Endometrial microvascular endothelial cells (primary cell): Measurements from ENCODE around the gene C2orf69. TPM values are rescaled to one million over a fixed set of nuclear protein-coding genes. Genes with fewer than 3 reads are reported as not detected.

Source experiments
- in situ Hi-C: cut with HindIII; loops from 2 replicates; pipeline ENCODE4 v1.10.0; 2017; ENCODE audit warnings: low sequenced_read_pairs, low pct_unique_long_range_greater_than_20kb; ENCODE audit errors: inconsistent ontology term
- total RNA-seq: library from RNA; depleted of rRNA; stranded (reverse); fragments of >200 nt; gene quantifications from one replicate; pipeline ENCODE4 v1.2.3, GENCODE V29; 2015; ENCODE audit errors: inconsistent ontology term

C2orf69 gene
- total RNA-seq, 1 donor from 2014 or later = 16.6 TPM

DNA sequence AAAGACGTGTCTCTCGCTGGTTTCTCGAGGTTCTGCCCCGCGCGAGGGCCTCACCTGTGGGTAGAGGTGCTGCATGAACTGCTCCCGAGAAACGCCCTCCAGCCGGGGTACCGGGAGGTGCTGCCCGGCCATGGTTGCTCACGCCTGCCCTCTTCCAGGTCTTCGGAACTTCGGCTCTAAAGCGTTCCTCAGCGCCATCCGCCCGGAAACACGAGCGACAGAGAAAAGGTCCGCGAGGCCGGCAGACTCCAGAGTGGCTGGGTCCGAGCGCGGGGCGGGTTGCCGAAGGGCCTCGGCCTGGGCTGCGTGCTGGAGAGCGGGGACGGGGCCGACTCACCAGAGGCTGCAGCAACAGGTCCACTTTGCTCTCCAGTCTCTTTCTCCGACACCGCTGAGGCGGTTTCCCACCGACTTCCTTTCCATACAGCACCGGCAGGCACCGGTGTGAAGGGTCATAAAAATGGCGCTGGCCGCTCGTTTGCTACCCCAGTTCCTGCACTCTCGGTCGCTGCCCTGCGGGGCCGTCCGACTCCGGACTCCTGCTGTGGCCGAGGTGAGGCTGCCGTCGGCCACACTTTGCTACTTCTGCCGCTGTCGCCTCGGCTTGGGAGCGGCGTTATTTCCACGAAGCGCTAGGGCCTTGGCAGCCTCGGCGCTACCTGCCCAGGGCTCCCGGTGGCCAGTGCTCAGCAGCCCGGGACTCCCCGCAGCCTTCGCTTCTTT is 44.4 kb downstream of the C2orf69 start, which contains the start of the genes MAIP1 and TYW5:
Gene MAIP1, plus strand, starts transcription at position 244 of the 723 bp plus-strand sequence. Its CDS starts 217 bp downstream, at position 461.
Gene TYW5, minus strand, starts transcription at position 153 of the 723 bp plus-strand sequence. Its CDS starts 21 bp downstream, at position 132.
- in situ Hi-C loops = loop anchor here (25.0 kb wide), 1 partner anchor 532 kb away; no protein-coding TSS in a partner anchor

DNA sequence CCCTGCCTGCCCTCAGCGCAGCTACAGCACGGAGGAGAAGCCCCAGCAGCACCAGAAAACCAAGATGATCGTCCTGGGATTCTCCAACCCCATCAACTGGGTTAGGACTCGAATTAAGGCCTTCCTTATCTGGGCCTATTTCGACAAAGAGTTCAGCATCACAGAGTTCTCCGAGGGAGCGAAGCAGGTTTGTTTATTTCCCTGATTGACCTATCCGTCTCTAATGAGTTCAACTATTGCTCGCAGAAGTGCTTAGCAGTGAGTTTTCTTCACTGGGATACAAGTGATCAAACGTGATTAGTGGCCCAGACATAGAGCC is 44.9 kb downstream of the C2orf69 start:
- in situ Hi-C loops = loop anchor here (25.0 kb wide), 1 partner anchor 531 kb away; no protein-coding TSS in a partner anchor

GRCh38 chr2:199958014-199958413 is 46.9 kb downstream of the C2orf69 start:
- in situ Hi-C loops = loop anchor here (25.0 kb wide), 1 partner anchor 529 kb away; no protein-coding TSS in a partner anchor

GRCh38 chr2:199962203-199962602 is 51.1 kb downstream of the C2orf69 start:
- in situ Hi-C loops = loop anchor here (25.0 kb wide), 1 partner anchor 525 kb away; no protein-coding TSS in a partner anchor

DNA sequence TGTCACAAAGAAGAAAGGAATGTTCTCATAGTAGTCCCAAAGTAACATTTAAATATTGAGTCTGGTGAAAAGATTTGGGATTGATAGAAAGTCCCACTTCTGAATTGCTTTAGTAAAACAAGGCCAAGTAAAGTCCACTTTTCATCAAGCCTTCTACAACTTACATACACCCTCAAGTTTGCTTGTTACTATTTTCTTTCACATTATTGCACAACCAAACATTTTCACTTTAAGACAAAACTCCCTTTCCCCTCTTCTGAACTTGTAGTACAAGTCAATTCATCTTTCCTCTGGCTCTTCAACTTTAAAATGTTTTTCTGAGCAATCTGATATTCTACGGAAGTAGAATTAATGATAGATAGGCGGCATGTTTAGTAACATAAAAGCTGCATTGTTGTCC is 55.3 kb downstream of the C2orf69 start:
- in situ Hi-C loops = loop anchor here (25.0 kb wide), 1 partner anchor 521 kb away; no protein-coding TSS in a partner anchor

DNA sequence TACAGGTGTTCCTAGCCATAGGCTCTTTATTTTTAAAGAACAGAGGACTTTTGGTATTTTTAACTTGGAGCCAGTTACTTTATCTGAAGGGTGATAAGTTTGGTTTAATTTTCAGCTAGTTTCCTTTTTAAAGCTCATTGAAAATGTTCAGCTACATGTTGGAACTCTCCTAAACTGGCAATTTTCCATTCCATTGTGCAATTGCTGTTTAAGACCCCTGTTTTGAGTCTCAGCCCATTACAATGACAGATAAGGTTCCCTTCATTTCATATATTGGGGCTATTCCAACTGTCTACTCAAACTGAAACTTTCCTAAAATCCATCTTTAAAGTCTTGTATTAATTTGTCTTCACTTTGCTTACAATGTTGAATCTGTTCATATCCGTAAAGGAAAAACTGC is 55.9 kb downstream of the C2orf69 start:
- in situ Hi-C loops = loop anchor here (25.0 kb wide), 1 partner anchor 520 kb away; no protein-coding TSS in a partner anchor

- in situ Hi-C loops = loop anchor here (25.0 kb wide), 1 partner anchor 519 kb away; no protein-coding TSS in a partner anchor
Observed at GRCh38 chr2:199968126-199968525, 57.0 kb downstream of the C2orf69 start.

- in situ Hi-C loops = loop anchor here (25.0 kb wide), 1 partner anchor 515 kb away; no protein-coding TSS in a partner anchor
Observed at GRCh38 chr2:199972088-199972626, 61.1 kb downstream of the C2orf69 start.

- in situ Hi-C loops = loop anchor here (25.0 kb wide), 1 partner anchor 514 kb away; no protein-coding TSS in a partner anchor
Observed at GRCh38 chr2:199973703-199974102, 62.6 kb downstream of the C2orf69 start.

DNA sequence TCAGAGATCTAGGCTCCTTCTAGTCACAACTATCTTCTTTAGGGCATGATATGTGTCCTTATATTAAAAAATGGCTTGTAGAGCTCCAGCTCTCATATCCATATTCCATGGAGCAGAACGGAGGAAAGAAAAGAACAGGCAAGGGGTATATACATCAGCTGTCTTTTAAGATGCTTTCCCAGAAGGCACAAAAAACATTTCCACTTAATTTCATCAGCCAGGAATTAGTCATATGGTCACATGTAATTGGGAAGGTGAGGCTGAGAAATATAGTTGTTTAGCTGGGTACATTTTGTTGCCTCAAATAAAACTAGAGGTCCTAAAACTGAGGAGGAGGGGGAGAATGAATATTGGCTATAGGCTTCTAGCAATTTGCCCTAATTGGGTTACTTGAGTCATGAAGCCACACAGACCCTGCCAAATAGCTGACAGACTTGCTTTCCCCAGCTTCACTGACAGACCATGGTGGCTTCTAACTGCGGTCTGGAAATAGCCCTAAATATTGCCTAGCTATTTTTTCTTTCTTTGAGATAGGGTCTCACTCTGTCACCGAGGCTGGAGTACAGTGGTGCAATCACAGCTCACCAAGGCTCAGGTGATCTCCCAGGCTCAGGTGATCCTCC is 64.3 kb downstream of the C2orf69 start:
- in situ Hi-C loops = no loop called here

Other genes starting within 250 kb of the C2orf69 start
- gene FTCDNL1, start 60.1 kb upstream of the C2orf69 start, total RNA-seq = 0.09 TPM
- 8.1 TPM for gene TYW5, start 44.2 kb downstream of the C2orf69 start, total RNA-seq
- gene MAIP1, start 44.3 kb downstream of the C2orf69 start, total RNA-seq = 53.9 TPM